Kidney epithelial cell (primary cell): ENCODE results near the gene SLC39A6. TPM values are rescaled to one million over a fixed set of nuclear protein-coding genes. Genes with fewer than 3 reads are reported as not detected.

Experiments
- DNase-seq: peaks from one replicate; pipeline ENCODE4 v3.0.0-alpha.2; 2010; ENCODE audit warnings: low read depth
- H3K27me3 ChIP-seq: 2 replicates; pipeline ENCODE4 v1.6.0; 2011; ENCODE audit warnings: low read length; ENCODE audit not compliant: control insufficient read depth, insufficient read depth
- H3K36me3 ChIP-seq: 2 replicates; pipeline ENCODE4 v1.5.1; 2011; ENCODE audit warnings: low read length; ENCODE audit not compliant: control insufficient read depth, insufficient read depth
- H3K4me3 ChIP-seq: 2 replicates; pipeline ENCODE4 v1.5.1; 2011; ENCODE audit warnings: low read depth, mild to moderate bottlenecking, control low read depth, low read length
- total RNA-seq: library from RNA; depleted of rRNA; stranded (reverse); fragments of >200 nt; gene quantifications from 2 replicates; pipeline ENCODE4 v1.2.3, GENCODE V29; 2015
- TF ChIP-seq, protein P1 (sequence below): IDR thresholded peaks from 2 replicates; pipeline ENCODE4 v1.5.1; 2011; ENCODE audit warnings: mild to moderate bottlenecking, moderate library complexity, low read length, control low read depth, inconsistent platforms; ENCODE audit not compliant: insufficient read depth, poor library complexity, severe bottlenecking

SLC39A6 gene
- total RNA-seq, 1 donor from 2014 or later = 94.1 TPM

DNA sequence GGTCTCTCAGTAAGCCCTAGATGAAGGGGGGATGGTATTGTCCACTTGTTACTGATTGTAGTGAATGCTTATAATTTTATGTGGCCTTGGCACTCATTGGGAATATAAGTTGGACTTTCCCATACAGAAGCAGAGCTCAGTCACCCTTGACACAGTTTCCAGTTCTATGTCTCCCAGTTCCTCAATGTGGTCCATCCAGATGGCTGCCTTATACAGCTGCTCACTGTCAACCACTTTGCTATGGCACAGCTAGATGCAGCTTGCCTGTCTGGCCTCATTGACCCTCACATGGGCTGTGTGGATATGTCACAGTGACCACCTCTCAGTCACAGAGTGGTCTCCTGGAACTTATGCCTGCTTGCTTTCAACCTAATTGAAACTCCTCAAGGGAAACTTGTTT, 21.7 kb downstream of the SLC39A6 start:
- Histone ChIP-seq H3K27me3 (no peaks in the 10 kb centered on the region), H3K36me3 (no peaks in the 10 kb centered on the region), H3K4me3 (no peak overlapping the region)
- DNase-seq = no peak
- TF ChIP-seq, protein P1, sequence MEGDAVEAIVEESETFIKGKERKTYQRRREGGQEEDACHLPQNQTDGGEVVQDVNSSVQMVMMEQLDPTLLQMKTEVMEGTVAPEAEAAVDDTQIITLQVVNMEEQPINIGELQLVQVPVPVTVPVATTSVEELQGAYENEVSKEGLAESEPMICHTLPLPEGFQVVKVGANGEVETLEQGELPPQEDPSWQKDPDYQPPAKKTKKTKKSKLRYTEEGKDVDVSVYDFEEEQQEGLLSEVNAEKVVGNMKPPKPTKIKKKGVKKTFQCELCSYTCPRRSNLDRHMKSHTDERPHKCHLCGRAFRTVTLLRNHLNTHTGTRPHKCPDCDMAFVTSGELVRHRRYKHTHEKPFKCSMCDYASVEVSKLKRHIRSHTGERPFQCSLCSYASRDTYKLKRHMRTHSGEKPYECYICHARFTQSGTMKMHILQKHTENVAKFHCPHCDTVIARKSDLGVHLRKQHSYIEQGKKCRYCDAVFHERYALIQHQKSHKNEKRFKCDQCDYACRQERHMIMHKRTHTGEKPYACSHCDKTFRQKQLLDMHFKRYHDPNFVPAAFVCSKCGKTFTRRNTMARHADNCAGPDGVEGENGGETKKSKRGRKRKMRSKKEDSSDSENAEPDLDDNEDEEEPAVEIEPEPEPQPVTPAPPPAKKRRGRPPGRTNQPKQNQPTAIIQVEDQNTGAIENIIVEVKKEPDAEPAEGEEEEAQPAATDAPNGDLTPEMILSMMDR = no peak

DNA sequence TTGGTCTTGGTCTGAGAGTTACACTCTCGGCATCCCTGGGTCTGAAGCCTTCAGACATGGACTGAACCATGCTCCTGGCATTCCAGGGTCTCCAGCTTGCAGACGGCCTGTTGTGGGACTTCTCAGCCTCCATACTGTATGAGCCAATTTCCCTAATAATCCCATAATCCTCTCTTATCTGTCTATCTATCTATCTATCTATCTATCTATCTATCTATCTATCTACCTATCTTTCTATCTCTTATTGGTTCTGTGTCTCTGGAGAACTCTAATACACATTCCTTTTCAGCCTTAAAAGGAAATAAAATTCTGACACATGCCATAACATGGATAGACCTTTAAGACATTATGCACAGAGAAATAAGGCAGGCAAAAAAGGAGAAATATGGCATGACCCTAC, 24.4 kb downstream of the SLC39A6 start:
- H3K36me3 ChIP-seq = no peaks in the 10 kb centered on the region
- no peak for DNase-seq
- H3K4me3 ChIP-seq = no peak overlapping the region
- H3K27me3 ChIP-seq = no peaks in the 10 kb centered on the region
- TF ChIP-seq, protein P1 = no peak

DNA sequence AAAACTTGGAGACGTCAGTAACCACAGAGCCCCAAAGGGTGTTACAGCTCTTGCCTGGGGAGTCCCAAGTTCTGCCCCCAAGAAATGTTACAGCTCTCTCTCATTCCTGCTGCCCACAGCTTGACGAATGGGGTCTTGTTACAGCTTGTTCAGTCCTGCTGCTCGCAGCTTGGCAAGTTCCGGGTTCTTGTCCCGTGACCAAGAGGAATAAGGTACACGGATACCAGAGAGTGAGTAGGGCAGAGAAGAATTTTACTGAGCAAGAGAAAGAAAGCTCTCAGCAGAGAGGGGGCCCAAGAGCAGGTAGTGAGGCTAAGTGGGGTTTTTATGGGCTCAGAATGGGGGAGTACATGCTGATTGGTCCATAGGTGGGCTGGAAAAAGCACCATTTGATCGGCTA, 27.2 kb downstream of the SLC39A6 start:
- no peaks in the 10 kb centered on the region for H3K36me3 ChIP-seq
- TF ChIP-seq, protein P1 = no peak
- no peaks in the 10 kb centered on the region for H3K27me3 ChIP-seq
- no peak overlapping the region for H3K4me3 ChIP-seq
- DNase-seq = no peak

DNA sequence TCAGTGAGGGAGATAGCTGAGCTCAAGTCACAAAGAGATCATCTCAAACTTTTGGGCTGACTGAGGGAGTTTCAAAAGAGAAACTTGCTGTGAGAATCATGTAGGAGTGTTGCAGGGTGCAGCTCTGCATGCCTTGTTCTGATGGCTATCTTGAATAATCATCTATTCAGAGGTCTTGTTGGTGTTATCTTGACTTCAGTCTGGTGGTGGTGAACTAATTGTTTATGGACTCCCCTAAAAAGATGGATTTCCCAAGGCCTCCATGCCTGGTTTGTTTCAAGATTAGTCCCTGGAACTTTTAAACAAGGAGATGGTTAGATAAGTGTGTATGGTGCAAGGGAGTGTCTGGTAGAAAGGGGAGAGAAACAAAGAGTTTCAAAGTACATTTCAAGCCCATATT, 29.8 kb downstream of the SLC39A6 start:
- Histone ChIP-seq H3K27me3 (no peaks in the 10 kb centered on the region), H3K36me3 (no peaks in the 10 kb centered on the region), H3K4me3 (no peak overlapping the region)
- TF ChIP-seq, protein P1 = no peak
- DNase-seq = no peak

DNA sequence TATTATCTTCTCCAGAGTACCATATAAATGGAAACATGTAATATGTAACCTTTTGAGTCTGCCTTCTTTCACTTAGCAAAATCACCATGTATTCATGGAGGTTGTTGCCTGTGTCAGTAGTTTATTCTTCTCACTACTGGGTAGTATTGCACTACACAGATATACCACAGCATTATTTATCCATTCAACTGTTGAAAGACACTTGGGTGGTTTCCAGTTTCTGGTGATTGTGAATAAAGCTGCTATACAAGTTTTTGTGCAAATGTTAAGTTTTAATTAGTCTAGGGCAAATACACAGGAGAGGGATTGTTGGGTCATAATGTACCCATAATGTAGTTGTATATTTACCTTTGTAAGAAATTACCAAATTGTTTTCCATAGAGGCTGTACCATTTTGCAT, 32.2 kb downstream of the SLC39A6 start:
- no peaks in the 10 kb centered on the region for H3K36me3 ChIP-seq

DNA sequence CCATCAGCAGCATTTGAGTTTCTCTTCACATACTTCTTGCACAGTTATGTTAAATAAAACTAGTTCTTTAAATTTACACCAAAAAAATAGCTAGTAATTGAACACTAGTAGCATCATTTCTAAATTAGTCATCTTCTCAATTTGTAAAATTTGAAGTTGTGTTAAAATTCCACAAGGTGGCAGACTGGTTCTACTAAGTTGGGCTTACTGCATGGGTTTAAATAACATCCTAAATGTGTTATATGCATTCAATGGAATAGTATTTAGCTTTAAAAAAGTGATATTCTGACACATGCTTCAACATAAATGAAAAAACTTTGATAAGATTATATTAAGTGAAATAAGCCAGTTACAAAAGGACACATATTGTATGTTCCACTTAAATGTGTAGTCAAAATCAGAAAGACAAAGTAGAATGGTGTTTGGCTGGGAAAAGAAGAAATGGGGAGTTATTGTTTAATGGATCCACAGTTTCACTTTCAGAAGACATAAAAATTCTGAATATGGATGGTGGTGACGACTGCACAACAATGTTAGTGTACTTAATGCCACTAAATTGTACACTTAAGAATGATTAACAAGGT, 33.1 kb downstream of the SLC39A6 start:
- Histone ChIP-seq H3K27me3 (no peaks in the 10 kb centered on the region), H3K4me3 (no peak overlapping the region), H3K36me3 (no peaks in the 10 kb centered on the region)
- TF ChIP-seq, protein P1 = peak; percentile 32
- DNase-seq = peak; percentile 23

More for the DNA sequence above, 32.2 kb downstream of the SLC39A6 start:
- no peaks in the 10 kb centered on the region for H3K27me3 ChIP-seq
- TF ChIP-seq, protein P1 = no peak
- DNase-seq = no peak
- H3K4me3 ChIP-seq = no peak overlapping the region
